ENCODE data around the gene MAU2.
"Not testable (repeated sequence)": the region's sequence is repeated elsewhere in the genome, so short reads cannot be mapped to it uniquely, and the experiment has no call there.

Gene MAU2

GRCh38 chr19:19345232-19345631 is 24.6 kb downstream of the MAU2 start:
- DNase-seq (ENCODE audit: insufficient read length, low spot score) (no peak), FAIRE-seq (no peak)

GRCh38 chr19:19345970-19346369 is 25.3 kb downstream of the MAU2 start:
- DNase-seq (ENCODE audit: insufficient read length, low spot score) = no peak
- FAIRE-seq = no peak

- no peak for FAIRE-seq
Observed at GRCh38 chr19:19347401-19348110, 26.9 kb downstream of the MAU2 start.

GRCh38 chr19:19348266-19348665 is 27.6 kb downstream of the MAU2 start:
- FAIRE-seq (no peak), DNase-seq (ENCODE audit: insufficient read length, low spot score) (no peak)

More at GRCh38 chr19:19347401-19348110, 26.9 kb downstream of the MAU2 start:
- DNase-seq (ENCODE audit: insufficient read length, low spot score) = no peak

GRCh38 chr19:19349365-19349764 is 28.7 kb downstream of the MAU2 start:
- FAIRE-seq = no peak
- DNase-seq (ENCODE audit: insufficient read length, low spot score) = no peak

- not testable (repeated sequence) for FAIRE-seq; DNase-seq (ENCODE audit: insufficient read length, low spot score)
Observed at GRCh38 chr19:19350756-19351155, 30.1 kb downstream of the MAU2 start.

GRCh38 chr19:19352823-19353222 is 32.2 kb downstream of the MAU2 start:
- no peak for DNase-seq (ENCODE audit: insufficient read length, low spot score)
- no peak for FAIRE-seq

- DNase-seq (ENCODE audit: insufficient read length, low spot score) (no peak), FAIRE-seq (no peak)
Observed at GRCh38 chr19:19354007-19354406, 33.4 kb downstream of the MAU2 start.

- DNase-seq (ENCODE audit: insufficient read length, low spot score) (no peak), FAIRE-seq (no peak)
Observed at GRCh38 chr19:19354932-19355331, 34.3 kb downstream of the MAU2 start.

- no peak for FAIRE-seq
Observed at GRCh38 chr19:19355606-19356139, 35.0 kb downstream of the MAU2 start.

GRCh38 chr19:19356500-19356899 is 35.9 kb downstream of the MAU2 start:
- DNase-seq (ENCODE audit: insufficient read length, low spot score) (no peak), FAIRE-seq (no peak)

More at GRCh38 chr19:19355606-19356139, 35.0 kb downstream of the MAU2 start:
- no peak for DNase-seq (ENCODE audit: insufficient read length, low spot score)

- no peak for FAIRE-seq
- no peak for DNase-seq (ENCODE audit: insufficient read length, low spot score)
Observed at GRCh38 chr19:19356901-19357566, 36.4 kb downstream of the MAU2 start.

- peak; percentile 93 for FAIRE-seq
- DNase-seq (ENCODE audit: insufficient read length, low spot score) = peak; percentile 65
Observed at GRCh38 chr19:19361075-19361594, 40.5 kb downstream of the MAU2 start.

GRCh38 chr19:19362075-19362474 is 41.4 kb downstream of the MAU2 start:
- no peak for FAIRE-seq
- no peak for DNase-seq (ENCODE audit: insufficient read length, low spot score)

- DNase-seq (ENCODE audit: insufficient read length, low spot score) (peak; percentile 66), FAIRE-seq (peak; percentile 93)
Observed at GRCh38 chr19:19366434-19367396, 46.1 kb downstream of the MAU2 start.

- FAIRE-seq (no peak), DNase-seq (ENCODE audit: insufficient read length, low spot score) (no peak)
Observed at GRCh38 chr19:19368087-19368486, 47.5 kb downstream of the MAU2 start.

- FAIRE-seq (no peak), DNase-seq (ENCODE audit: insufficient read length, low spot score) (no peak)
Observed at GRCh38 chr19:19371059-19371458, 50.4 kb downstream of the MAU2 start.

- FAIRE-seq (peak; percentile 92), DNase-seq (ENCODE audit: insufficient read length, low spot score) (peak; percentile 56)
Observed at GRCh38 chr19:19372656-19373416, 52.2 kb downstream of the MAU2 start.

GRCh38 chr19:19379527-19379926 is 58.9 kb downstream of the MAU2 start:
- FAIRE-seq (no peak), DNase-seq (ENCODE audit: insufficient read length, low spot score) (no peak)

- not testable (repeated sequence) for FAIRE-seq
Observed at GRCh38 chr19:19380316-19380715, 59.7 kb downstream of the MAU2 start.

More at GRCh38 chr19:19380316-19380715, 59.7 kb downstream of the MAU2 start:
- not testable (repeated sequence) for DNase-seq (ENCODE audit: insufficient read length, low spot score)
